Heart left ventricle (tissue), 16 donors: Measurements from ENCODE around the gene OR52B2. TPM values are rescaled to one million over a fixed set of nuclear protein-coding genes. Genes with fewer than 3 reads are reported as not detected.

Experiments used
- ATAC-seq, 4 donors: fragments of 200-7000 bp; cut with Tn5 transposase; one replicate each; pipeline ENCODE4 v1.9.1; 2020 to 2022; ENCODE audit warnings: moderate library complexity in 4 of 4, mild to moderate bottlenecking in 3 of 4, moderate number of reproducible peaks in 1 of 4
- DNase-seq, 5 donors: peaks; one replicate each; pipeline ENCODE4 v3.0.0-alpha.2; 2020
- H3K27ac ChIP-seq, 12 donors: fragments of 200-600 bp; sonication (generic) in 4 of 12; one replicate each; pipeline versions ENCODE4 v1.5.0 to v1.8.0; 2016 to 2022; ENCODE audit warnings: mild to moderate bottlenecking in 2 of 12
- H3K27me3 ChIP-seq, 9 donors: fragments of 200-600 bp; sonication (generic) in 2 of 9; one replicate each; pipeline versions ENCODE4 v1.5.1 to v1.8.0; 2016 to 2022; ENCODE audit warnings: mild to moderate bottlenecking in 3 of 9
- H3K36me3 ChIP-seq, 9 donors: fragments of 200-600 bp; sonication (generic) in 2 of 9; one replicate each; pipeline versions ENCODE4 v1.5.0 to v1.8.0; 2018 to 2022; ENCODE audit warnings: mild to moderate bottlenecking in 2 of 9
- H3K4me1 ChIP-seq, 12 donors: fragments of 200-600 bp; sonication (generic) in 4 of 12; one replicate each; pipeline versions ENCODE4 v1.5.0 to v1.8.0; 2016 to 2022; ENCODE audit warnings: mild to moderate bottlenecking in 3 of 12
- H3K4me3 ChIP-seq, 12 donors: fragments of 200-600 bp; sonication (generic) in 4 of 12; one replicate each; pipeline versions ENCODE4 v1.5.0 to v1.8.0; 2017 to 2022; ENCODE audit warnings: mild to moderate bottlenecking in 9 of 12, moderate library complexity in 4 of 12
- H3K9me3 ChIP-seq, 12 donors: fragments of 200-600 bp; sonication (generic) in 4 of 12; one replicate each; pipeline versions ENCODE4 v1.5.0 to v1.8.0; 2016 to 2022; ENCODE audit warnings: mild to moderate bottlenecking in 1 of 12
- CTCF ChIP-seq, 12 donors: fragments of 200-600 bp; sonication (generic) in 4 of 12; IDR thresholded peaks; one replicate each; pipeline versions ENCODE4 v1.5.0 to v1.8.0; 2018 to 2022; ENCODE audit warnings: antibody characterized with exemption in 12 of 12, mild to moderate bottlenecking in 5 of 12
- POLR2A ChIP-seq, 2 donors: fragments of 450-650 bp; IDR thresholded peaks; one replicate each; pipeline ENCODE4 v1.6.1; 2017; ENCODE audit warnings: antibody characterized with exemption in 2 of 2, mild to moderate bottlenecking in 2 of 2, moderate library complexity in 2 of 2
- WGBS, 4 donors: extraction: QIAGEN DNeasy Blood & Tissue Kit in 2 of 4; methylation state at CpG; one replicate each; pipeline versions ENCODE4 v1.1.5 to v1.1.7; 2013 to 2018; 5-methylcytosine and 5-hydroxymethylcytosine counted together
- intact Hi-C, 10 donors: fragments of 100-400 bp; cut with DNase I; formaldehyde crosslinking; loops; one replicate each; pipeline versions ENCODE4 v1.11.1 to v1.14.2; 2022
- polyA plus RNA-seq, 2 donors: library from polyadenylated mRNA; stranded (reverse); fragments of 200-250 nt; gene quantifications; one replicate each; pipeline ENCODE4 v1.2.3, GENCODE V29; 2013
- total RNA-seq, 9 donors: library from RNA; depleted of rRNA in 2 of 9; stranded (reverse); fragments of >200 nt in 2 of 9; fragmentation: NEBNext Ultra II Directional in 3 of 9; extraction: Animal tissue kit (Norgen Biotek cat#: 25700) in 3 of 9; gene quantifications; one replicate each; pipeline versions ENCODE4 v1.1.0 to v1.2.4, GENCODE V29; 2016 to 2023
- donor health status: ischemic (EF 13 %, LVEDD 7.1; RV severe dilation, severe dysfunction).
- donor health status: healthy with polysubstance abuse.
- donor health status: DM: no; HTN: yes; CAD: no.
- donor health status: DM: no; HTN: no; CAD: no.
- donor health status: ischemic (EF 25% LVEDD 6.9; RV normal size, moderate dysfunction).
- donor health status: ischemic (EF 25% LVEDD 5.7; RV mildly dilated, moderate dysfunction).
- donor health status: healthy.
- donor health status: DM: yes; HTN: yes; CAD: no.
- donor health status: ischemic (EF 35%, LVEDD 5.7; RV mildly dilated, moderate dysfunction).
- donor health status: nonischemic (EF 11% LVEDD 7.7; RV severe dilation, severe dysfunction).
- donor health status: DM: yes; HTN: yes; CAD: no.
- donor health status: PGD.
- donor health status: ischemic (EF 29% LVEDD 5.4; RV normal size, mild dysfunction).
- donor health status: nonischemic (EF 23%, LVEDD 6.1; RV moderate dilation, normal function).

The OR52B2 gene
- total and polyA plus RNA-seq, 11 donors: not detected

DNA sequence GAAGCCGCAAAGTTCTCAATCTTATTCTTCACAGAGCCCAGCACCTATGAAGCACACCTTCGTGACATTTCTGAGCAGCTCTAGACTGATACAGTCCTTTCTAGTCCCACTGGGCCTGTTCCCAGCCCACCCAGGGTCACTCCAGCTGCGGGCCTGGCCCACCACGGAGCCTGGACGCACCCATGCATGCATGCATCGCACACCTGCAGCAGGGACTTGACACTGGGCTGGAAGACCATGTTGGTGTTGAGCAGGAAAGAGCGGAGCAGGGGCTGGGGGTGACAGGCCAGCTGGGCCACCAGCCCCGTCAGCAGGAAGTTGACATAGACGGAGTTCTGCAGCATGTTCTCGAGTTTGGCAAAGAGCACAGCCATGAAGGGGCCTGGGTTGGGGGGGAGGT lies 44.4 kb upstream of the OR52B2 start:
- 95 to 97% (median 95%) methylated on average over 9 to 10 of the region's 10 CpGs for WGBS, 4 donors
- no peaks in the 10 kb centered on the region for H3K27me3 ChIP-seq
- TF ChIP-seq POLR2A (IDR thresholded peaks at IDR 0.05) (no peak), CTCF (IDR thresholded peaks at IDR 0.05) (no peak)
- no peaks in the 10 kb centered on the region for H3K9me3 ChIP-seq
- H3K36me3 ChIP-seq: peaks cover 0 to 100% (median 99%) of the 10 kb centered on the region in 9 donors
- no peak overlapping the region for H3K27ac ChIP-seq
- DNase-seq: no peak
- H3K4me3 ChIP-seq: no peak overlapping the region
- no peak for ATAC-seq
- intact Hi-C loops: no loop called here
- peaks cover 0 to 10% (median 0%) of the 10 kb centered on the region in 12 donors for H3K4me1 ChIP-seq

GRCh38 chr11:6210274-6210955 lies 40.3 kb upstream of the OR52B2 start:
- Histone ChIP-seq H3K4me3 (no peak overlapping the region), H3K27ac (no peak overlapping the region), H3K9me3 (no peaks in the 10 kb centered on the region), H3K36me3 (peaks cover 0 to 98% (median 83%) of the 10 kb centered on the region in 9 donors), H3K4me1 (no peaks in the 10 kb centered on the region), H3K27me3 (no peaks in the 10 kb centered on the region)
- intact Hi-C loops: no loop called here
- DNase-seq (no peak), ATAC-seq (no peak)
- 97 to 98% (median 97%) methylated on average over 9 of the region's 9 CpGs for WGBS, 4 donors
- no peak for TF ChIP-seq CTCF (IDR thresholded peaks at IDR 0.05)
- TF ChIP-seq POLR2A (IDR thresholded peaks at IDR 0.05): no peak

DNA sequence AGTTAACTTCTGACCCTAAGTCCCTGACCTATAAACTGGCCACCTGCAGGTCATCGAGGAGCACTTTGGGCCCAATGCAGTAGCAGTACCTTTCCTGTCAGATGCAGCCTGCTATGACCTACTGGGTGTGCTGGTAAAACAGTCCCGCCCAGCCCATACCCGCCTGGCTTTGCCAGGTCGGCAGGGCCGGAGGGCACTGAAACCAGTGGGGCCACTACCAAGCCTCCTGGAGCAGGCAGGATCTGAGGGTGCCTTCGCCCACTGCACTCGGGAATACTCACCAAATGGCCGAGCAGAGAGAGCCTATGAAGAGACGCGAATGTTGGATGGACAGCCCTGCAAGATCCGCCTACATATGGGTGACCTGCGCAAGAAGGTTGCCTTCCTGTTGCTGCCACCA lies 39.7 kb upstream of the OR52B2 start:
- DNase-seq (no peak), ATAC-seq (no peak)
- Histone ChIP-seq H3K27ac (no peak overlapping the region), H3K36me3 (peaks cover 0 to 98% (median 82%) of the 10 kb centered on the region in 9 donors), H3K9me3 (no peaks in the 10 kb centered on the region), H3K4me3 (no peak overlapping the region), H3K4me1 (peaks cover 0 to 3% (median 0%) of the 10 kb centered on the region in 12 donors), H3K27me3 (no peaks in the 10 kb centered on the region)
- WGBS, 4 donors: 92 to 99% (median 96%) methylated on average over 7 to 12 of the region's 12 CpGs
- TF ChIP-seq POLR2A (IDR thresholded peaks at IDR 0.05) (no peak), CTCF (IDR thresholded peaks at IDR 0.05) (no peak)
- intact Hi-C loops: no loop called here

GRCh38 chr11:6206456-6207180 lies 36.5 kb upstream of the OR52B2 start:
- 45 to 67% (median 59%) methylated on average over 3 of the region's 3 CpGs for WGBS, 4 donors
- peaks cover 0 to 81% (median 52%) of the 10 kb centered on the region in 9 donors for H3K36me3 ChIP-seq
- H3K27ac ChIP-seq: peak overlapping the region in 1 of 12 donors; percentile 17
- no peak overlapping the region for H3K4me3 ChIP-seq
- no peaks in the 10 kb centered on the region for H3K9me3 ChIP-seq
- no peak for ATAC-seq
- no peak for DNase-seq
- intact Hi-C loops: no loop called here
- TF ChIP-seq CTCF (IDR thresholded peaks at IDR 0.05) (no peak), POLR2A (IDR thresholded peaks at IDR 0.05) (no peak)
- H3K27me3 ChIP-seq: no peaks in the 10 kb centered on the region
- H3K4me1 ChIP-seq: peaks cover 0 to 28% (median 0%) of the 10 kb centered on the region in 12 donors
